ENCODE data around the gene LYVE1. TPM values are rescaled to one million over a fixed set of nuclear protein-coding genes. Genes with fewer than 3 reads are reported as not detected.

The LYVE1 gene
- total RNA-seq, 4 donors from 2014 or later: 12.1 to 30.2 (median 19.2) TPM

DNA sequence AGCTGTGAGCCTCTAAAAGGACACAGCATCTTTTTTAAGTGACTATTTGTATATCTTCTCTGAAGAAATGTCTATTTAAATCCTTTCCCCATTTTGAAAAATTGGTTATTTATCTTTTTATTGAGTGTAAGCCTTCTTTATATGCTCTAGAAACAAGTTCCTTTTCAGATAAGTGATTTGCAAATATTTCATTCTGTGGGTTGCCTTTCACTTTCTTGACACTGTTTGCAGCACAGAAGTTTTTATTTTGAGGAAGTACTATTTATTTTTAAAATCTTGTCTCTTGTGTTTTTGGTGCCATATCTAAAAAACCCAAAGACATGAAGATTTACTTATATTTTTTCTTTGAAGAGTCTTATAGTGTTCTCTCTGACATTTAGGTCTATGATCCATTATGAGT lies 40.1 kb upstream of the LYVE1 start:
- Histone ChIP-seq H3K27me3 (no peaks in the 10 kb centered on the region), H3K4me1 (peaks cover 23 to 24% of the 10 kb centered on the region in 2 donors), H3K4me3 (no peak overlapping the region), H3K9me3 (no peaks in the 10 kb centered on the region), H3K36me3 (no peaks in the 10 kb centered on the region), H3K27ac (peak overlapping the region in 1 of 4 donors; percentile 33)
- in situ Hi-C loops (cut with MboI; ENCODE audit: low sequenced_read_pairs in 4 of 4) (no loop called here), intact Hi-C loops (cut with DNase I; ENCODE audit: low total_unique reads) (no loop called here)
- DNase-seq: no peak
- no peak for ATAC-seq
- TF ChIP-seq, protein P1, sequence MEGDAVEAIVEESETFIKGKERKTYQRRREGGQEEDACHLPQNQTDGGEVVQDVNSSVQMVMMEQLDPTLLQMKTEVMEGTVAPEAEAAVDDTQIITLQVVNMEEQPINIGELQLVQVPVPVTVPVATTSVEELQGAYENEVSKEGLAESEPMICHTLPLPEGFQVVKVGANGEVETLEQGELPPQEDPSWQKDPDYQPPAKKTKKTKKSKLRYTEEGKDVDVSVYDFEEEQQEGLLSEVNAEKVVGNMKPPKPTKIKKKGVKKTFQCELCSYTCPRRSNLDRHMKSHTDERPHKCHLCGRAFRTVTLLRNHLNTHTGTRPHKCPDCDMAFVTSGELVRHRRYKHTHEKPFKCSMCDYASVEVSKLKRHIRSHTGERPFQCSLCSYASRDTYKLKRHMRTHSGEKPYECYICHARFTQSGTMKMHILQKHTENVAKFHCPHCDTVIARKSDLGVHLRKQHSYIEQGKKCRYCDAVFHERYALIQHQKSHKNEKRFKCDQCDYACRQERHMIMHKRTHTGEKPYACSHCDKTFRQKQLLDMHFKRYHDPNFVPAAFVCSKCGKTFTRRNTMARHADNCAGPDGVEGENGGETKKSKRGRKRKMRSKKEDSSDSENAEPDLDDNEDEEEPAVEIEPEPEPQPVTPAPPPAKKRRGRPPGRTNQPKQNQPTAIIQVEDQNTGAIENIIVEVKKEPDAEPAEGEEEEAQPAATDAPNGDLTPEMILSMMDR (IDR thresholded peaks at IDR 0.05 in 4 of 5, conservative IDR thresholded peaks at IDR 0.05 in 1 of 5): no peak
- TF ChIP-seq POLR2A (IDR thresholded peaks at IDR 0.05): no peak

DNA sequence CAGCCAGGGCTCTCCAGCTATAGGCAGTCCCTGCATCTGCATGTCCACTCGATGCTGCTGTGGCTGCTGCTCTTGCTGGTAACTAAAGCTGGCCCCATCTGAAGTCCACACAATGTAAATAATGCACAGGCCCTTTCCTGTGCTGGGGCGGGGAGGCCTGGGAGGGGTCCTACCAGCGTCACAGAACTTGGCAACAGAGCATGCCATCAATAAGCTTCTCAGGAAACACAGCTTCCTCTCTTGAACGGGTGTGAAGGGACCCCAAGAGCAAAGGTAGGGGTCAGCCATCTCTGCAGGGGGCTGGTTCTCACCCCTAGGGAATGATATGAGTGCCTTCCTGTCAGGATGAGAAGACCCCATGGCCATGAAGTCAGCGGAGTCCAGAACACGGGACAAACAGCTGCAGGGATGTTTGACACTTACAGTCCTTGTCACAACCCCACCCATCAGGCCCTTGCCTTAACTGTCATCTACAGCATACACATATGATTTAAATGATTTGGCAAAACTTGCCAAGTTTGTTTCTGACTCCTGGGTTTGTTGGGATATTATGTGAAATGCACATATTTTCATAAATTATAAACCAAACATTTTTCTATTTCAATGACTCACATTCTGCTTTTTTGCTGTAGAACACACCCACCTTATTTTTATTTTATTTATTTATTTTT lies 39.1 kb upstream of the LYVE1 start:
- no peak for DNase-seq
- H3K9me3 ChIP-seq: no peaks in the 10 kb centered on the region
- ATAC-seq: no peak
- H3K4me1 ChIP-seq: peaks cover 27 to 28% of the 10 kb centered on the region in 2 donors
- H3K4me3 ChIP-seq: no peak overlapping the region
- no peaks in the 10 kb centered on the region for H3K36me3 ChIP-seq
- no peak for TF ChIP-seq POLR2A (IDR thresholded peaks at IDR 0.05)
- TF ChIP-seq, protein P1 (IDR thresholded peaks at IDR 0.05 in 4 of 5, conservative IDR thresholded peaks at IDR 0.05 in 1 of 5): no peak
- no peaks in the 10 kb centered on the region for H3K27me3 ChIP-seq
- peak overlapping the region in 1 of 4 donors; percentile 33 for H3K27ac ChIP-seq
- in situ Hi-C loops (cut with MboI; ENCODE audit: low sequenced_read_pairs in 4 of 4): no loop called here
- intact Hi-C loops (cut with DNase I; ENCODE audit: low total_unique reads): no loop called here

DNA sequence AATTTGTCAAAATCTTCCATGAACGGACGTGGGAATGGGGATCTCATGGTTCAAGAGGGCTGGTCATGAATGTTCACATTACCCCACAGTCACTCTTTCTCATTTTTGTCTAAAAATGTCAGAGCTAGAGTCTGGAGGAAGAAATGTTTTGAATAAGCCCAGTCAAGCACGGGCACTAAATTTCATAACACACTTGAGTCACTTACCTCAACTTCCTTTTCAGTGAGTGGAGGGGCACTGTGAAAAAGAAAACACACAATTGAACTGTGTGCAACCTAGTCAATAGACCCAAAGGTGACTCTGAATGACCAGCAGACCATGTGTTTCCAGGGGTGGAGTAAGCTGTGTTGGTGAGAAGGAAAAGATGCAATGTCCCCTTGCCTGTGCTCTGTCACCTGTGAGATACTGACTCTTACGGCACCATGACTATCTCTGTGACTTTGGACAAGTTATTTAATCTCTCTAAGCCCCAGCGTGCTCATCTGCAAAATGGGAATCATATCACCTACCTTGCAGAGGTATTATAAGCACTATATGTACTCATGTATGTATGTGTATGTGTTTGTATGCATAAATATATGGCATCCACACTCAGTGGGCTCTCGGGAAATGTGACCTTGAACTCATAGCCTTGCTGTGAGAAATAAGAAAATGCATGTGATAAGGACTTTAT lies 38.2 kb upstream of the LYVE1 start:
- ATAC-seq (no peak), DNase-seq (no peak)
- peak overlapping the region in 2 of 4 donors; percentile 33 to 36 for H3K27ac ChIP-seq
- H3K9me3 ChIP-seq: no peaks in the 10 kb centered on the region
- intact Hi-C loops (cut with DNase I; ENCODE audit: low total_unique reads): no loop called here
- no peak overlapping the region for H3K4me3 ChIP-seq
- in situ Hi-C loops (cut with MboI; ENCODE audit: low sequenced_read_pairs in 4 of 4): no loop called here
- no peaks in the 10 kb centered on the region for H3K27me3 ChIP-seq
- peaks cover 31 to 36% of the 10 kb centered on the region in 2 donors for H3K4me1 ChIP-seq
- H3K36me3 ChIP-seq: no peaks in the 10 kb centered on the region
- no peak for TF ChIP-seq POLR2A (IDR thresholded peaks at IDR 0.05)
- TF ChIP-seq, protein P1 (IDR thresholded peaks at IDR 0.05 in 4 of 5, conservative IDR thresholded peaks at IDR 0.05 in 1 of 5): no peak

DNA sequence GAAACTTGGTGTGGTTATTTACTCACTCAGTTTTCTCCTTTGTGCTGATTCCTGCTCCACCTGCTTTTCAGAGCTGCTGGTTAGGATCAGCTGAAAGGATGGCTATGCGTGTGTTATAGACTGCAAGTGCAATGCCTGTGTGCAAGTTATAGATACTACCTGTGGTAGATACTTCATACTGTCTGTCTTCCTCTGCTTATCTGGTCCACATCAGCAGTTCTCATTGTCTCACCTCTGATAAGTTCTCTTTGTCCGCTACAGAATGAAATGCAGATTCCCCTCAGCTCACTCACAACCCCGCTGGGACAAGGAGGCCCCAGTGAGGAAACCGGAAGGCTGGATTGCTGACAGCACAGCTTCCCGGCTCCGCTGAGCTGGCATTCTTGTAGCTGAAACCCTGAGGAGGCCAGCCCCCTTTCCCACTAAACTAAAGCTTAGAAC lies 37.5 kb upstream of the LYVE1 start:
- no peaks in the 10 kb centered on the region for H3K36me3 ChIP-seq
- H3K4me3 ChIP-seq: no peak overlapping the region
- peaks cover 38 to 43% of the 10 kb centered on the region in 2 donors for H3K4me1 ChIP-seq

More for the DNA sequence above, 37.5 kb upstream of the LYVE1 start:
- intact Hi-C loops (cut with DNase I; ENCODE audit: low total_unique reads) (loop anchor here (2.0 kb wide), 1 partner anchor 151 kb away; the partner anchor contains the start of gene AMPD3), in situ Hi-C loops (cut with MboI; ENCODE audit: low sequenced_read_pairs in 4 of 4) (no loop called here)
- Histone ChIP-seq H3K27ac (peak overlapping the region in 3 of 4 donors; percentile 30 to 93 (median 36)), H3K9me3 (no peaks in the 10 kb centered on the region), H3K27me3 (no peaks in the 10 kb centered on the region)
- DNase-seq (peak in 1 of 2 donors; percentile 54), ATAC-seq (no peak)
- no peak for TF ChIP-seq POLR2A (IDR thresholded peaks at IDR 0.05)
- TF ChIP-seq, protein P1 (IDR thresholded peaks at IDR 0.05 in 4 of 5, conservative IDR thresholded peaks at IDR 0.05 in 1 of 5): no peak
